AG04449 (cell line): ENCODE data around the gene PARD3B.

Experiments
- CTCF ChIA-PET: fragments of 350-600 bp; formaldehyde crosslinking; extraction: SDS; loops from one replicate; lab custom pipeline; 2021; ENCODE audit warnings: antibody characterized with exemption; lab: Yijun Ruan, JAX
- POLR2A ChIA-PET: fragments of 400-600, 350-600 bp; formaldehyde crosslinking; extraction: SDS; loops from one replicate; lab custom pipeline; 2020; ENCODE audit warnings: antibody characterized with exemption, inconsistent platforms; lab: Yijun Ruan, JAX
- DNase-seq: peaks from one replicate; pipeline ENCODE4 v3.0.0-alpha.2; 2010; ENCODE audit warnings: low read depth, low spot score
- H3K4me3 ChIP-seq: 2 replicates; pipeline ENCODE4 v1.5.1; 2011; ENCODE audit warnings: low read depth, mild to moderate bottlenecking, control low read depth, low read length
- TF ChIP-seq, protein P1 (sequence below): IDR thresholded peaks from one replicate; pipeline ENCODE4 v1.5.1; 2011; ENCODE audit warnings: mild to moderate bottlenecking, moderate library complexity, low read length, control low read depth, inconsistent platforms; ENCODE audit not compliant: insufficient read depth; ENCODE audit errors: missing control alignments

Gene PARD3B

DNA sequence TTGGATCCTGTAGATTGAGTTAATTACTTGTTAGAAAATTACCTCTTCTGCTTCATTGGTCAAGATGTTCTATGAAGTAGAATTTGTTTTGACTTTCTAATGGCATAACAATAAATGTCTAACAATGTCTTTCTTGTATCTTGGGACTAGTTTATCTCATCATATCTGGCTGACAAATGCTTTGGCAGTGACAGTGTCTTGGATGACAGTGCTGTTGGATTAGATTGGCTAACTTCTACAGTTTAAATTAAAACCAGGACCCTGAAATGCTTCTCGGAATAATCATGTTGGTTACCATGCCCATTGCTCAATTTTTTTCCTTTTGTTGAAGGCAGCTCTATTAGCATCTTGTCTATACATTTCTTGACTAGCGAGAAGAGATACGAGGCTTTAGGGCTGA is 176.9 kb downstream of the PARD3B start:
- no peak for DNase-seq
- TF ChIP-seq, protein P1, sequence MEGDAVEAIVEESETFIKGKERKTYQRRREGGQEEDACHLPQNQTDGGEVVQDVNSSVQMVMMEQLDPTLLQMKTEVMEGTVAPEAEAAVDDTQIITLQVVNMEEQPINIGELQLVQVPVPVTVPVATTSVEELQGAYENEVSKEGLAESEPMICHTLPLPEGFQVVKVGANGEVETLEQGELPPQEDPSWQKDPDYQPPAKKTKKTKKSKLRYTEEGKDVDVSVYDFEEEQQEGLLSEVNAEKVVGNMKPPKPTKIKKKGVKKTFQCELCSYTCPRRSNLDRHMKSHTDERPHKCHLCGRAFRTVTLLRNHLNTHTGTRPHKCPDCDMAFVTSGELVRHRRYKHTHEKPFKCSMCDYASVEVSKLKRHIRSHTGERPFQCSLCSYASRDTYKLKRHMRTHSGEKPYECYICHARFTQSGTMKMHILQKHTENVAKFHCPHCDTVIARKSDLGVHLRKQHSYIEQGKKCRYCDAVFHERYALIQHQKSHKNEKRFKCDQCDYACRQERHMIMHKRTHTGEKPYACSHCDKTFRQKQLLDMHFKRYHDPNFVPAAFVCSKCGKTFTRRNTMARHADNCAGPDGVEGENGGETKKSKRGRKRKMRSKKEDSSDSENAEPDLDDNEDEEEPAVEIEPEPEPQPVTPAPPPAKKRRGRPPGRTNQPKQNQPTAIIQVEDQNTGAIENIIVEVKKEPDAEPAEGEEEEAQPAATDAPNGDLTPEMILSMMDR = no peak
- POLR2A ChIA-PET = no interaction called here
- H3K4me3 ChIP-seq = no peak overlapping the region
- CTCF ChIA-PET = no interaction called here

DNA sequence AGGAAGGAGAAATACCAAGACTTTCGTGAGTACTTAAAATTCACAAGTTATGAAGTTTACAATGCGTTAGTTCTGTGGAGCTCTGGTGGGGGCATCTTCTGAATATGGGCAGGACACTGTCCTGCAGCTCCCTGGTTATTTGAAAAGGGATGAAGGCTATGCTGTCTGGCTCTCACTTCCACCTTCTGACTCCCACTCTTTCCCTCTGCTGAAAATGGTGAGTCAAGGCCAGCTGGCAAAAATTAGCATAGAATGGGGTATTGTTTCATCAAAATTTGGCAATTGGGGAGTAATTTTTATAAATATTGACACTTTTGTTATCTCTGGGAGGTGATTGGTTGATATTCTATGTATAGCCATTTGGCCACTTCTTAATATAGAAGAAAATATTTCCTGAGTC is 177.4 kb downstream of the PARD3B start:
- no peak for DNase-seq
- ChIA-PET POLR2A (no interaction called here), CTCF (no interaction called here)
- TF ChIP-seq, protein P1 = no peak
- no peak overlapping the region for H3K4me3 ChIP-seq

DNA sequence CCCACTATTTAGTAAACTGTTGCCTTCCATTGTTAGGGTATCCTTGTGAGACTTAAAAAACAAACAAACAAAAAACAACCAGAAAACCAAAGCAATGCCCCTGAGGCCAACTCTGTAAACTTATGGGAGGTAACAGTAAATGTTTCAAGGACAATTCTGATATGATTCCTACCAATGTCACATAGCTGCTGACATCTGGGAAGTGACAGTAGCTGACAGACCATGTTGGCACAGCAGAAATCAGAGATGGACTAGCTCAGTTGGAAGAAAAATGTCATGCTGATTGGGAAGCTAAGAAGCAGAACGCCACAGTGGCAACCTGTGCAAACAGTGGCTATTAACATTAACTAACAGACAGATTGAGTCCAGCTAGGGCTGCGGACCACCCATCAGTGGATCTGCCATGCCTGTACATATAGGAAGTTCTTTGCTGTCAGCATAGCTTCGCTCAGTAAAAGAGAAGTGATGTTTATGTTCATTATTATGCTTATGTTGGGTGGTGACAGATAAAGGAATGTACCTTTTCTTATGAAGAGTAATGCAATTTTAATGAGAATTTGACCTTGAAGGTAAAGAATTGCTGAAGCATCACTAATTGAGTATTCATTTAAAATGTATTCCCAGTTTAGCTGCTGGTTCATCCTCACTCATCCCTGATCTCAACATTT is 180.6 kb downstream of the PARD3B start:
- H3K4me3 ChIP-seq = no peak overlapping the region
- ChIA-PET CTCF (no interaction called here), POLR2A (no interaction called here)
- TF ChIP-seq, protein P1 = no peak
- DNase-seq = no peak

DNA sequence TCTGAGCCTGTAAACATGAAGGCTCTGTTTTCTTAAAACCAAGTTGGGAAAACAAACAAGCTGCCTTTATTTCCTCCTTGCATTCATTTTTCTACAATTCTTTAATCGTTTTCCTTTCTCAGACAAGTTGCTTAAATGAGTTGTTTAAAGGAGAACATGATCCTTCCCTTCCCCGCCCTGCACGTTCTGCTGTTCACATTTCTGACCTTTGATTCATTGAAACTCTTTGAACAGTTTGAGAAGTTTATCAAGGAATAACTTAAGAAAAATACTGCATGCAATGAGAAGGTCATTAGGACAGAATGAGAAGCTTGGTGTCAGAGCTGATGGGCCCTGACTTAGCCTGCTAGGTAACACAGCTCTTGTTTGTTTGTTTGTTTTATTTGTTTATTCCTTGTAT is 181.6 kb downstream of the PARD3B start:
- POLR2A ChIA-PET = no interaction called here

DNA sequence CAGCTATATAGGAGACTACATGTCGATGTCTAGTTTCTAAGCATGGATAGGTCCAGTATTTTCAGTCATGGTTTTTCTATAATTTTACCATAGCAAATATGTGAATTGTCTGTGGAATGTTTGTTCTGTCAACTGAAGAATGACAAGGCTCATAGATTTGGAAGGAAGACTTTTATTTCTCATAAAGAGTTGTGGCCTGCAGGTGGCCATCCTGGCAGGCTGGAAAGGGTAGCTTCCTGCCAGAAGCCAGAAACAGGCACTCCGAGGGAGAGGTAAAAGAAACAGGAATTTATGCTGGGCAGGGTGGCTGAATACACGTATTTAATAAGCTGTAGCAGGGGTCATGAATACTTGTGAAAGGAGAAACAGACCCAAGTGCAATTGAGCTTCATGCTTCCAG is 182.1 kb downstream of the PARD3B start:
- no peak overlapping the region for H3K4me3 ChIP-seq
- POLR2A ChIA-PET = no interaction called here
- TF ChIP-seq, protein P1 = no peak
- DNase-seq = no peak
- CTCF ChIA-PET = interaction anchor here (1.2 kb wide), 1 partner anchor 952 kb away, joined by 3 read pairs; no protein-coding TSS in a partner anchor

More for the DNA sequence above, 181.6 kb downstream of the PARD3B start:
- CTCF ChIA-PET = interaction anchor here (1.2 kb wide), 1 partner anchor 952 kb away, joined by 3 read pairs; no protein-coding TSS in a partner anchor
- no peak overlapping the region for H3K4me3 ChIP-seq
- TF ChIP-seq, protein P1 = no peak
- DNase-seq = no peak

DNA sequence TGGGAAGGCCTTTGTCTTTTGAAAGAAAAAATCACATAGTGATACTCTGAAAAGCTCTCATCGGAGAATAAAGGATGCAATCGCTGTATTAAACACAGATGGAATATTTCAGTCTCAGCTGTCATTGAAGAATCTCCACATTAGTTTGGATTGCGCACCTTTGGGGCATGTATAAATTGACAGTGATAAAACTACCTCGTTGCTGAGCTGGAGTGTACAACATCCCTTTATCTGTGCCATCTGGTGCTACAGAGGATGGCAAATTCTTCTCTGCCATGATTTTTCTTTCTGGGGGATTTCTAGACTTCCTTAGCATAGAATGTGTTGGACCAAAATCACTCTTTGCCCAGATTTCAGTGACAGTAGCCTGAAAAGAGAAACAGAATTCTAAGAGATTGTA is 185.3 kb downstream of the PARD3B start:
- ChIA-PET CTCF (interaction anchor here (1.5 kb wide), 1 partner anchor 10 kb away, joined by 3 read pairs; no protein-coding TSS in a partner anchor), POLR2A (no interaction called here)
- TF ChIP-seq, protein P1 = no peak
- no peak overlapping the region for H3K4me3 ChIP-seq
- DNase-seq = no peak
